SK-N-SH treated with all-trans-retinoic acid at 6 μM for 48 hours (cell line): ENCODE data around the gene NDUFB10.

Experiments
- ATAC-seq: fragments of 200-7000 bp; cut with Tn5 transposase; 3 replicates; pipeline ENCODE4 v1.9.1; 2020; ENCODE audit warnings: mild to moderate bottlenecking, moderate library complexity
- ARNTL ChIP-seq: fragments of 450-650 bp; formaldehyde crosslinking; IDR thresholded peaks from 2 replicates; pipeline ENCODE4 v1.5.0; 2020; ENCODE audit warnings: low read depth, mild to moderate bottlenecking, moderate library complexity, borderline replicate concordance
- BACH2 ChIP-seq: fragments of 250-450 bp; sonication (Bioruptor Pico); IDR thresholded peaks from 2 replicates; pipeline ENCODE4 v1.9.0; 2021; ENCODE audit warnings: mild to moderate bottlenecking, borderline replicate concordance
- CREB5 ChIP-seq: fragments of 250-450 bp; sonication (Bioruptor Pico); IDR thresholded peaks from 2 replicates; pipeline ENCODE4 v1.5.1; 2020; ENCODE audit warnings: low read depth, mild to moderate bottlenecking, moderate library complexity
- CSDC2 ChIP-seq: fragments of 250-450 bp; sonication (Bioruptor Pico); IDR thresholded peaks from 2 replicates; pipeline ENCODE4 v1.5.0; 2020; ENCODE audit warnings: mild to moderate bottlenecking, moderate library complexity
- CSRNP3 ChIP-seq: fragments of 250-450 bp; sonication (Bioruptor Pico); IDR thresholded peaks from 2 replicates; pipeline ENCODE4 v1.5.1; 2021; ENCODE audit warnings: mild to moderate bottlenecking, moderate library complexity
- ESRRG ChIP-seq: fragments of 250-450 bp; sonication (Bioruptor Pico); IDR thresholded peaks from 2 replicates; pipeline ENCODE4 v1.6.1; 2021; ENCODE audit warnings: mild to moderate bottlenecking
- GLIS3 ChIP-seq: fragments of 250-450 bp; sonication (Bioruptor Pico); IDR thresholded peaks from 2 replicates; pipeline ENCODE4 v1.5.0; 2020; ENCODE audit warnings: mild to moderate bottlenecking, moderate library complexity
- ISL1 ChIP-seq: fragments of 250-450 bp; sonication (Bioruptor Pico); IDR thresholded peaks from 2 replicates; pipeline ENCODE4 v2.1.2; 2022; ENCODE audit warnings: mild to moderate bottlenecking, moderate library complexity
- OSR1 ChIP-seq: fragments of 250-450 bp; sonication (Bioruptor Pico); IDR thresholded peaks from 2 replicates; pipeline ENCODE4 v1.8.0; 2022; ENCODE audit warnings: moderate library complexity, mild to moderate bottlenecking, inconsistent platforms
- PATZ1 ChIP-seq: fragments of 250-450 bp; sonication (Bioruptor Pico); IDR thresholded peaks from 2 replicates; pipeline ENCODE4 v1.8.0; 2020; ENCODE audit warnings: mild to moderate bottlenecking, moderate library complexity, borderline replicate concordance
- POU6F1 ChIP-seq: fragments of 250-450 bp; sonication (Bioruptor Pico); IDR thresholded peaks from 2 replicates; pipeline ENCODE4 v1.8.0; 2021; ENCODE audit warnings: low read depth, mild to moderate bottlenecking, moderate library complexity, borderline replicate concordance
- PPARA ChIP-seq: fragments of 250-450 bp; sonication (Bioruptor Pico); IDR thresholded peaks from 2 replicates; pipeline ENCODE4 v1.5.0; 2020; ENCODE audit warnings: mild to moderate bottlenecking, borderline replicate concordance
- RARB ChIP-seq: fragments of 250-450 bp; sonication (Bioruptor Pico); IDR thresholded peaks from 2 replicates; pipeline ENCODE4 v1.8.0; 2021; ENCODE audit warnings: mild to moderate bottlenecking, moderate library complexity
- SNAI2 ChIP-seq: fragments of 250-450 bp; sonication (Bioruptor Pico); IDR thresholded peaks from 2 replicates; pipeline ENCODE4 v1.5.0; 2020; ENCODE audit warnings: mild to moderate bottlenecking, moderate library complexity
- TOX ChIP-seq: fragments of 250-450 bp; sonication (Bioruptor Pico); IDR thresholded peaks from 2 replicates; pipeline ENCODE4 v1.8.0; 2021; ENCODE audit warnings: mild to moderate bottlenecking, moderate library complexity, borderline replicate concordance
- TSHZ2 ChIP-seq: fragments of 250-450 bp; sonication (Bioruptor Pico); IDR thresholded peaks from 2 replicates; pipeline ENCODE4 v1.5.0; 2020; ENCODE audit warnings: mild to moderate bottlenecking, moderate library complexity
- ZC3H10 ChIP-seq: fragments of 250-450 bp; sonication (Bioruptor Pico); IDR thresholded peaks from 2 replicates; pipeline ENCODE4 v1.5.1; 2021; ENCODE audit warnings: mild to moderate bottlenecking, moderate library complexity
- ZFP3 ChIP-seq: fragments of 250-450 bp; sonication (Bioruptor Pico); IDR thresholded peaks from 2 replicates; pipeline ENCODE4 v1.5.0; 2020; ENCODE audit warnings: mild to moderate bottlenecking, moderate library complexity
- ZFP30 ChIP-seq: fragments of 450-650 bp; formaldehyde crosslinking; IDR thresholded peaks from 2 replicates; pipeline ENCODE4 v1.5.0; 2022; ENCODE audit warnings: mild to moderate bottlenecking, moderate library complexity
- ZNF565 ChIP-seq: fragments of 450-650 bp; formaldehyde crosslinking; conservative IDR thresholded peaks from 2 replicates; pipeline ENCODE4 v1.5.0; 2020; ENCODE audit warnings: low read depth, mild to moderate bottlenecking, moderate library complexity
- ZNF70 ChIP-seq: fragments of 450-650 bp; formaldehyde crosslinking; IDR thresholded peaks from 2 replicates; pipeline ENCODE4 v1.5.0; 2020; ENCODE audit warnings: mild to moderate bottlenecking, moderate library complexity

NDUFB10 gene

GRCh38 chr16:1940273-1941161, 18.8 kb upstream of the NDUFB10 start:
- TF ChIP-seq RARB (CRISPR knock-in tag), result no peak
- TF ChIP-seq ZNF565 (CRISPR knock-in tag), result no peak
- no peak for TF ChIP-seq ZFP3 (CRISPR knock-in tag)
- no peak for TF ChIP-seq TOX (CRISPR knock-in tag)
- no peak for TF ChIP-seq TSHZ2 (CRISPR knock-in tag)
- TF ChIP-seq ZNF70, result no peak
- no peak for TF ChIP-seq CSDC2 (CRISPR knock-in tag)
- TF ChIP-seq ZFP30 (CRISPR knock-in tag), result no peak
- TF ChIP-seq ZC3H10, result no peak
- no peak for TF ChIP-seq PPARA (CRISPR knock-in tag)
- TF ChIP-seq ESRRG (CRISPR knock-in tag), result no peak
- ATAC-seq, result no peak

GRCh38 chr16:1941162-1942046, 17.9 kb upstream of the NDUFB10 start:
- ATAC-seq, result no peak
- TF ChIP-seq CSRNP3 (CRISPR knock-in tag), result no peak
- no peak for TF ChIP-seq ESRRG (CRISPR knock-in tag)
- TF ChIP-seq ARNTL (CRISPR knock-in tag), result no peak
- TF ChIP-seq ZC3H10, result no peak
- no peak for TF ChIP-seq GLIS3 (CRISPR knock-in tag)
- TF ChIP-seq TOX (CRISPR knock-in tag), result no peak
- TF ChIP-seq RARB (CRISPR knock-in tag), result no peak
- TF ChIP-seq BACH2 (CRISPR knock-in tag), result no peak
- TF ChIP-seq CSDC2 (CRISPR knock-in tag), result no peak
- TF ChIP-seq PATZ1 (CRISPR knock-in tag), result no peak
- no peak for TF ChIP-seq CREB5 (CRISPR knock-in tag)
- TF ChIP-seq SNAI2 (CRISPR knock-in tag), result no peak
- TF ChIP-seq OSR1 (CRISPR knock-in tag), result no peak
- no peak for TF ChIP-seq PPARA (CRISPR knock-in tag)
- TF ChIP-seq ZNF70, result no peak
- no peak for TF ChIP-seq ZNF565 (CRISPR knock-in tag)
- TF ChIP-seq TSHZ2 (CRISPR knock-in tag), result no peak
- no peak for TF ChIP-seq POU6F1 (CRISPR knock-in tag)
- no peak for TF ChIP-seq ISL1 (CRISPR knock-in tag)
- TF ChIP-seq ZFP3 (CRISPR knock-in tag), result no peak
